NCI-H345 (cell line): ENCODE measurements around the gene CCDC74B.

Experiments used
- DNase-seq: peaks from one replicate; lab custom pipeline; 2025; lab: John Stamatoyannopoulos, UW

The CCDC74B gene

GRCh38 chr2:130102597-130103363 lies 42.1 kb downstream of the CCDC74B start:
- DNase-seq = peak; percentile 15
